NB4 (cell line): Measurements from ENCODE around the gene ZNF518A.

Source experiments
- DNase-seq: peaks from one replicate; pipeline ENCODE4 v3.0.0; 2010; ENCODE audit warnings: low read depth
- H3K4me3 ChIP-seq: one replicate; pipeline ENCODE4 v1.5.1; 2011; ENCODE audit warnings: mild to moderate bottlenecking, low read depth, low read length, moderate library complexity
- CTCF ChIP-seq: IDR thresholded peaks from one replicate; pipeline ENCODE4 v1.5.1; 2012; ENCODE audit warnings: low read depth, low read length
- MAX ChIP-seq: IDR thresholded peaks from 2 replicates; pipeline ENCODE4 v1.6.1; 2011; ENCODE audit warnings: low read depth, low read length
- MYC ChIP-seq: IDR thresholded peaks from 2 replicates; pipeline ENCODE4 v1.6.1; 2011; ENCODE audit warnings: low read depth, low read length
- POLR2A ChIP-seq: IDR thresholded peaks from 2 replicates; pipeline ENCODE4 v1.6.1; 2011; ENCODE audit warnings: mild to moderate bottlenecking; ENCODE audit not compliant: insufficient read length; ENCODE audit errors: extremely low read depth

Gene ZNF518A

DNA sequence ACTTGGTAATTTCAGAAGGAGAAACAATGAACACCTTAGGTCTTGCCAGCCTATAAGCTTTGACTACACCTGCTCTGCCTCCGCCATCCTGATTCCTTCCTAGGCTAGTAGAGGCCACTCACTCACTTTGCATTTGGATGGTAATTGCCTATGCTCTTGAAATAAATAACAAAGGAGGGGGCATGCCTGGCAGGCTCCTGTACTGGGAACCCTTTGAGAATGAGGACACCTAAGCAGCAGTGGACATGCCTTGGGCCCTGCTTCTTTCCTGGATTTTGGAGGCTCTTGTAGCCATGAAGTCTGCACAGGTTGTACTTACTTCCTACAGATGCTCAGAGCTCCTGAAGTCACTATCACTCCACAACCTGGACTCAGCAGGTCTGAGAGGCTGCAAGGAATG lies 75.5 kb downstream of the ZNF518A start:
- no peak overlapping the region for H3K4me3 ChIP-seq
- TF ChIP-seq CTCF (no peak), MAX (no peak), MYC (no peak), POLR2A (no peak)
- no peak for DNase-seq

- no peak overlapping the region for H3K4me3 ChIP-seq
- no peak for TF ChIP-seq CTCF
- TF ChIP-seq MAX = no peak
- TF ChIP-seq MYC = no peak
- no peak for TF ChIP-seq POLR2A
- no peak for DNase-seq
These were observed 78.2 kb downstream of the ZNF518A start for GRCh38 chr10:96208271-96208670.

GRCh38 chr10:96208946-96209345 lies 78.8 kb downstream of the ZNF518A start:
- no peak for TF ChIP-seq MAX
- no peak for TF ChIP-seq MYC
- no peak for TF ChIP-seq CTCF
- no peak for TF ChIP-seq POLR2A
- DNase-seq = no peak
- H3K4me3 ChIP-seq = no peak overlapping the region

DNA sequence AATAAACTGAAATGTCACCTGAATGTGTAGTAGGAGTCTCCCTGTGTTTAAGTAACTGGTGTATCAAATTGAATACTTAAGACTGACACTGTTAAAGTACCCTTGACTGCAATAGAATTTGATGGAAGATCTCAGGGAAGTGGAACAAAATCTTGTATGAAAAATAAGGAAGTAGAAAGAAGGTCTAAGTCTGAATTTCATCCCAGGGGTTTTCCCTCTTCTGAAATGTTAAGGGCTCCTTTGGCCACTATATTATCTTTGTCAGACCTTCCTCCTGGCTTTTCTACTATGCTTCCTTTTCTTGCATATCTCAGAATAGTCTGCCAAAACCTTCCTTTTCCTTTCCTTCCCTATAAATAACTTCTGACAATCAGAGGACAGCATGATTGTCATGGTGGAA lies 81.7 kb downstream of the ZNF518A start:
- no peak overlapping the region for H3K4me3 ChIP-seq
- DNase-seq = no peak
- no peak for TF ChIP-seq CTCF
- TF ChIP-seq MYC = no peak
- TF ChIP-seq POLR2A = no peak
- TF ChIP-seq MAX = no peak

DNA sequence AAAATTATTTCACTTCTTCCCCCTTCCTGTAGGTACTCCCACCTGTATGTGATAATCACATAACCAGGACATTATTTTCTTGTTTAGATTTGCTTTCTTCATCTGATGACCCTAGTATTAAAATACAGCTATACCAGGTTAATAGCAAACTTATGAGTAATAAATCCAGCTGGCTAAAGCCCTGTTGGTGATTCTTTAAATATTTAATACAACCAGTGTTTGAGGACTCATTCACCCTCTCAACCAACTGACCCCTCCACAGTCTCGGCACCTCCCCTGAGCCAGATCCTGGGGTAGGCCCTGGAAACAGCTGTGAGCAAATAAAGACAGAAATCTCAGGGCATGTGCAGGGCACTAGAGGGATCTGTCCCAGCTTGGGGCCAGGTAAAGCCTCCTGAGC lies 82.8 kb downstream of the ZNF518A start:
- TF ChIP-seq MAX = no peak
- no peak for TF ChIP-seq POLR2A
- TF ChIP-seq MYC = no peak
- no peak for TF ChIP-seq CTCF

More for the DNA sequence above, 82.8 kb downstream of the ZNF518A start:
- H3K4me3 ChIP-seq = no peak overlapping the region
- DNase-seq = no peak
